Mucosa of descending colon (tissue), 3 donors: ENCODE results near the gene TM9SF1. TPM values are rescaled to one million over a fixed set of nuclear protein-coding genes. Genes with fewer than 3 reads are reported as not detected.
A peak's percentile ranks its signal among the peaks of the same experiment; 100 is the strongest.

ENCODE experiments used
- ATAC-seq: fragments of 200-7000 bp; cut with Tn5 transposase; one replicate; pipeline ENCODE4 v1.9.1; 2020; ENCODE audit warnings: mild to moderate bottlenecking, moderate library complexity
- DNase-seq, 3 donors: peaks; one replicate each; pipeline ENCODE4 v3.0.0-alpha.2; 2020
- H3K36me3 ChIP-seq: fragments of 200-600 bp; one replicate; pipeline ENCODE4 v1.8.0; 2021; ENCODE audit warnings: low read depth, mild to moderate bottlenecking
- H3K4me1 ChIP-seq: fragments of 200-600 bp; one replicate; pipeline ENCODE4 v1.8.0; 2021; ENCODE audit warnings: low read depth, mild to moderate bottlenecking
- H3K4me3 ChIP-seq: fragments of 200-600 bp; one replicate; pipeline ENCODE4 v1.8.0; 2021; ENCODE audit warnings: mild to moderate bottlenecking
- H3K9me3 ChIP-seq: fragments of 200-600 bp; one replicate; pipeline ENCODE4 v1.8.0; 2021; ENCODE audit warnings: mild to moderate bottlenecking
- CTCF ChIP-seq: fragments of 200-600 bp; IDR thresholded peaks from one replicate; pipeline ENCODE4 v1.8.0; 2022; ENCODE audit warnings: antibody characterized with exemption, mild to moderate bottlenecking
- intact Hi-C, 2 donors: fragments of 100-400 bp; cut with DNase I in 1 of 2; cut with micrococcal nuclease in 1 of 2; formaldehyde crosslinking; loops; one replicate each; pipeline versions ENCODE4 v1.11.0 to v1.11.1; 2022; cut with DNase I, micrococcal nuclease
- total RNA-seq, 3 donors: library from RNA; stranded (reverse); fragmentation: NEBNext Ultra II Directional in 2 of 3; extraction: Animal tissue kit (Norgen Biotek cat#: 25700) in 2 of 3; gene quantifications; one replicate each; pipeline versions ENCODE4 v1.2.1 to v1.2.4, GENCODE V29; 2021 to 2023
- donor health status: DM: no; HTN: no; CAD: no; lungs with moderate emphysema.
- donor health status: DM: no; HTN: no; CAD: no.
- donor health status: DM: no; HTN: yes; CAD: no.

Gene TM9SF1
- total RNA-seq, 3 donors from 2014 or later, result 41.7 to 49.1 (median 47.1) TPM

- Histone ChIP-seq H3K4me3 (no peak overlapping the region), H3K9me3 (no peaks in the 10 kb centered on the region), H3K4me1 (peaks cover 24% of the 10 kb centered on the region), H3K36me3 (peaks cover 5% of the 10 kb centered on the region)
- no peak for TF ChIP-seq CTCF
- DNase-seq (peak in 1 of 3 donors; percentile 4), ATAC-seq (no peak)
- intact Hi-C loops, result no loop called here
Measured at GRCh38 chr14:24238527-24239037, 43.3 kb upstream of the TM9SF1 start.

- Histone ChIP-seq H3K4me1 (peaks cover 26% of the 10 kb centered on the region), H3K9me3 (no peaks in the 10 kb centered on the region), H3K4me3 (no peak overlapping the region), H3K36me3 (peaks cover 5% of the 10 kb centered on the region)
- ATAC-seq (no peak), DNase-seq (peak in 1 of 3 donors; percentile 3)
- intact Hi-C loops, result no loop called here
- TF ChIP-seq CTCF, result no peak
Measured at GRCh38 chr14:24238123-24238522, 42.9 kb upstream of the TM9SF1 start.

GRCh38 chr14:24237463-24237955 is 42.3 kb upstream of the TM9SF1 start:
- peaks cover 5% of the 10 kb centered on the region for H3K36me3 ChIP-seq
- ATAC-seq (no peak), DNase-seq (peak in 1 of 3 donors; percentile 3)
- intact Hi-C loops, result no loop called here
- H3K4me1 ChIP-seq, result peaks cover 26% of the 10 kb centered on the region
- H3K4me3 ChIP-seq, result no peak overlapping the region
- H3K9me3 ChIP-seq, result no peaks in the 10 kb centered on the region
- no peak for TF ChIP-seq CTCF

- DNase-seq, result no peak
- H3K36me3 ChIP-seq, result peaks cover 5% of the 10 kb centered on the region
- no peak for TF ChIP-seq CTCF
- peaks cover 26% of the 10 kb centered on the region for H3K4me1 ChIP-seq
- H3K4me3 ChIP-seq, result no peak overlapping the region
- H3K9me3 ChIP-seq, result no peaks in the 10 kb centered on the region
- ATAC-seq, result no peak
- intact Hi-C loops, result no loop called here
Measured at GRCh38 chr14:24236689-24237462, 41.6 kb upstream of the TM9SF1 start.

- no peak for ATAC-seq
- no peak for TF ChIP-seq CTCF
- Histone ChIP-seq H3K9me3 (no peaks in the 10 kb centered on the region), H3K36me3 (peaks cover 5% of the 10 kb centered on the region), H3K4me3 (no peak overlapping the region), H3K4me1 (peaks cover 23% of the 10 kb centered on the region)
- DNase-seq, result peak in 1 of 3 donors; percentile 7
- intact Hi-C loops, result no loop called here
Measured at GRCh38 chr14:24235804-24236688, 40.8 kb upstream of the TM9SF1 start.
